DND-41 (cell line): ENCODE data around the gene VPS54.

Source experiments
- CTCF ChIP-seq: IDR thresholded peaks from 2 replicates; pipeline ENCODE4 v1.5.1; 2012; ENCODE audit warnings: borderline replicate concordance, low read length, moderate library complexity, mild to moderate bottlenecking; ENCODE audit not compliant: poor library complexity, severe bottlenecking; ENCODE audit errors: extremely low read depth
- EZH2 ChIP-seq: IDR thresholded peaks from 3 replicates; pipeline ENCODE4 v1.6.1; 2012; ENCODE audit warnings: borderline replicate concordance, low read depth, mild to moderate bottlenecking, moderate library complexity, low read length, inconsistent platforms; ENCODE audit not compliant: severe bottlenecking

GRCh38 chr2:64015391-64015790, 3.8 kb downstream of the VPS54 start:
- no peak for TF ChIP-seq EZH2
- TF ChIP-seq CTCF = no peak
